H9 (cell line): Measurements from ENCODE around the gene CDH23. TPM values are rescaled to one million over a fixed set of nuclear protein-coding genes. Genes with fewer than 3 reads are reported as not detected.

Experiments used
- DNase-seq: peaks from one replicate; pipeline ENCODE4 v3.0.0-alpha.2; 2017
- H2AFZ ChIP-seq: one replicate; pipeline ENCODE4 v1.6.1; 2013; ENCODE audit warnings: mild to moderate bottlenecking, low read length, control low read depth, moderate library complexity
- H2AK5ac ChIP-seq: 2 replicates; pipeline ENCODE4 v1.6.1; 2013; ENCODE audit warnings: low read length, control low read depth, mixed read lengths; ENCODE audit not compliant: insufficient read length
- H2BK120ac ChIP-seq: one replicate; pipeline ENCODE4 v1.6.1; 2013; ENCODE audit warnings: low read depth, mild to moderate bottlenecking, low read length, control low read depth, inconsistent platforms; ENCODE audit not compliant: poor library complexity, severe bottlenecking
- H2BK12ac ChIP-seq: 2 replicates; pipeline ENCODE4 v1.6.1; 2013; ENCODE audit warnings: low read length, control low read depth, mixed read lengths, low read depth; ENCODE audit not compliant: insufficient read length
- H2BK15ac ChIP-seq: 2 replicates; pipeline ENCODE4 v1.6.1; 2013; ENCODE audit warnings: low read depth, low read length, control low read depth
- H2BK20ac ChIP-seq: one replicate; pipeline ENCODE4 v1.6.1; 2013; ENCODE audit warnings: low read depth, mild to moderate bottlenecking, low read length, control low read depth, inconsistent platforms; ENCODE audit not compliant: poor library complexity, severe bottlenecking
- H2BK5ac ChIP-seq: 2 replicates; pipeline ENCODE4 v1.6.1; 2013; ENCODE audit warnings: low read length, control low read depth, mixed read lengths; ENCODE audit not compliant: insufficient read length
- H3K14ac ChIP-seq: 2 replicates; pipeline ENCODE4 v1.6.1; 2013; ENCODE audit warnings: low read length, control low read depth; ENCODE audit not compliant: insufficient read depth
- H3K18ac ChIP-seq: 2 replicates; pipeline ENCODE4 v1.6.1; 2013; ENCODE audit warnings: low read depth, mild to moderate bottlenecking, mixed read lengths, low read length, control low read depth; ENCODE audit not compliant: insufficient read length
- H3K23ac ChIP-seq: 2 replicates; pipeline ENCODE4 v1.6.1; 2013; ENCODE audit warnings: low read length, control low read depth, mixed read lengths, low read depth; ENCODE audit not compliant: insufficient read length
- H3K23me2 ChIP-seq: 2 replicates; pipeline ENCODE4 v1.6.1; 2013; ENCODE audit warnings: low read depth, mild to moderate bottlenecking, mixed read lengths, low read length, control low read depth; ENCODE audit not compliant: insufficient read length, poor library complexity, severe bottlenecking
- H3K27ac ChIP-seq: 2 replicates; pipeline ENCODE4 v1.5.1; 2013; ENCODE audit warnings: low read length, control low read depth, mixed read lengths, low read depth; ENCODE audit not compliant: insufficient read length
- H3K27me3 ChIP-seq: 2 replicates; pipeline ENCODE4 v1.6.1; 2013; ENCODE audit warnings: low read length, control low read depth, inconsistent platforms; ENCODE audit not compliant: insufficient read depth
- H3K4ac ChIP-seq: 2 replicates; pipeline ENCODE4 v1.6.1; 2013; ENCODE audit warnings: low read depth, mild to moderate bottlenecking, control low read depth, inconsistent platforms, low read length, moderate library complexity
- H3K4me1 ChIP-seq: 2 replicates; pipeline ENCODE4 v1.6.1; 2013; ENCODE audit warnings: low read length, control low read depth, inconsistent platforms; ENCODE audit not compliant: insufficient read depth
- H3K4me2 ChIP-seq: 2 replicates; pipeline ENCODE4 v1.6.1; 2013; ENCODE audit warnings: low read length, control low read depth, mixed read lengths; ENCODE audit not compliant: insufficient read length, insufficient read depth
- H3K56ac ChIP-seq: 2 replicates; pipeline ENCODE4 v1.6.1; 2013; ENCODE audit warnings: low read depth, mild to moderate bottlenecking, mixed read lengths, low read length, control low read depth; ENCODE audit not compliant: insufficient read length
- H3K79me1 ChIP-seq: 2 replicates; pipeline ENCODE4 v1.6.1; 2013; ENCODE audit warnings: low read depth, mild to moderate bottlenecking, moderate library complexity, low read length, control low read depth, inconsistent platforms; ENCODE audit not compliant: insufficient read depth, poor library complexity, severe bottlenecking
- H3K79me2 ChIP-seq: 2 replicates; pipeline ENCODE4 v1.6.1; 2013; ENCODE audit warnings: low read length, control low read depth, inconsistent platforms; ENCODE audit not compliant: insufficient read depth
- H3K9ac ChIP-seq: 2 replicates; pipeline ENCODE4 v1.6.1; 2013; ENCODE audit warnings: low read length, control low read depth, mixed read lengths; ENCODE audit not compliant: insufficient read length; ENCODE audit errors: extremely low read depth
- H3K9me3 ChIP-seq: one replicate; pipeline ENCODE4 v1.6.1; 2013; ENCODE audit warnings: low read depth, low read length, inconsistent platforms; ENCODE audit not compliant: control insufficient read depth
- H3T11ph ChIP-seq: one replicate; pipeline ENCODE4 v1.6.1; 2013; ENCODE audit warnings: mild to moderate bottlenecking, low read length, control low read depth, inconsistent platforms
- H4K20me1 ChIP-seq: one replicate; pipeline ENCODE4 v1.6.1; 2013; ENCODE audit not compliant: control insufficient read depth, insufficient read length, insufficient read depth
- H4K5ac ChIP-seq: 2 replicates; pipeline ENCODE4 v1.6.1; 2013; ENCODE audit warnings: low read depth, mild to moderate bottlenecking, mixed read lengths, low read length, control low read depth; ENCODE audit not compliant: insufficient read length
- H4K8ac ChIP-seq: replicated peaks from 2 replicates; pipeline ENCODE4 v1.6.1; 2013; ENCODE audit warnings: low read length, control low read depth, mixed read lengths, low read depth; ENCODE audit not compliant: insufficient read length
- H4K91ac ChIP-seq: 2 replicates; pipeline ENCODE4 v1.6.1; 2013; ENCODE audit warnings: low read depth, mild to moderate bottlenecking, moderate library complexity, mixed read lengths, low read length, control low read depth; ENCODE audit not compliant: insufficient read length
- H3K27ac Mint-ChIP-seq, 3 experiments: 2 replicates in 2 of 3; 3 replicates in 1 of 3; pipeline ENCODE4 v1.8.0; 2020 to 2021; ENCODE audit warnings: mixed read lengths in 3 of 3, mild to moderate bottlenecking in 1 of 3, moderate library complexity in 1 of 3
- H3K27me3 Mint-ChIP-seq: 2 replicates; pipeline ENCODE4 v1.8.0; 2021; ENCODE audit warnings: low read depth, mild to moderate bottlenecking, moderate library complexity, mixed read lengths
- H3K36me3 Mint-ChIP-seq, 3 experiments: 2 replicates in 2 of 3; 3 replicates in 1 of 3; pipeline ENCODE4 v1.8.0; 2020 to 2021; ENCODE audit warnings: low read depth in 3 of 3, mixed read lengths in 3 of 3; ENCODE audit not compliant: insufficient read depth in 1 of 3
- H3K4me1 Mint-ChIP-seq, 2 experiments: 2 replicates each; pipeline ENCODE4 v1.8.0; 2020; ENCODE audit warnings: mixed read lengths in 2 of 2
- H3K4me3 Mint-ChIP-seq, 2 experiments: 2 replicates in 1 of 2; 3 replicates in 1 of 2; pipeline ENCODE4 v1.8.0; 2020 to 2021; ENCODE audit warnings: mild to moderate bottlenecking in 2 of 2, mixed read lengths in 2 of 2, moderate library complexity in 1 of 2
- H3K9me3 Mint-ChIP-seq, 2 experiments: 2 replicates in 1 of 2; 3 replicates in 1 of 2; pipeline ENCODE4 v1.8.0; 2020; ENCODE audit warnings: mild to moderate bottlenecking in 2 of 2, mixed read lengths in 2 of 2, moderate library complexity in 1 of 2
- CTCF ChIP-seq: fragments of 200-600 bp; sonication (generic); conservative IDR thresholded peaks from 3 replicates; pipeline ENCODE4 v1.8.0; 2021; ENCODE audit warnings: antibody characterized with exemption, mild to moderate bottlenecking
- WGBS: extraction: QIAGEN DNeasy Blood & Tissue Kit; methylation state at CpG from one replicate; pipeline ENCODE4 v1.1.7; 2013; ENCODE audit warnings: missing lambda C conversion rate, low lambda C conversion rate, mixed read lengths; ENCODE audit not compliant: insufficient read length; ENCODE audit errors: extremely low coverage; 5-methylcytosine and 5-hydroxymethylcytosine counted together
- total RNA-seq: library from RNA; stranded (reverse); gene quantifications from 2 replicates; pipeline ENCODE4 v1.2.1, GENCODE V29; 2021

The CDH23 gene
- total RNA-seq, 1 experiment from 2014 or later, result 2.1 TPM

GRCh38 chr10:71600849-71601248, 204.1 kb downstream of the CDH23 start:
- Histone ChIP-seq H3K56ac (no peak overlapping the region), H2AK5ac (no peak overlapping the region), H2BK120ac (no peak overlapping the region), H4K91ac (no peak overlapping the region), H3T11ph (no peak overlapping the region), H3K79me1 (no peaks in the 10 kb centered on the region), H2AFZ (no peak overlapping the region), H4K20me1 (no peaks in the 10 kb centered on the region), H3K23me2 (no peaks in the 10 kb centered on the region), H3K79me2 (no peaks in the 10 kb centered on the region), H3K9me3 (no peaks in the 10 kb centered on the region), H2BK12ac (no peak overlapping the region), H4K5ac (no peak overlapping the region), H3K27me3 (no peaks in the 10 kb centered on the region), H3K14ac (no peak overlapping the region), H3K9ac (no peak overlapping the region), H3K27ac (no peak overlapping the region), H3K4me1 (no peaks in the 10 kb centered on the region), H3K23ac (no peak overlapping the region), H2BK15ac (no peak overlapping the region), H2BK20ac (no peak overlapping the region), H3K4me2 (no peak overlapping the region), H2BK5ac (no peak overlapping the region), H3K18ac (no peak overlapping the region), H3K4ac (no peak overlapping the region), H4K8ac (no peak overlapping the region)
- peaks cover 13 to 23% of the 10 kb centered on the region in 2 experiments for H3K4me1 Mint-ChIP-seq
- WGBS, result no CpG with 5 or more reads among the region's 2 CpGs
- no peak overlapping the region for H3K27ac Mint-ChIP-seq
- H3K9me3 Mint-ChIP-seq, result no peaks in the 10 kb centered on the region; a peak in 1 of 5 replicates
- no peak overlapping the region for H3K4me3 Mint-ChIP-seq
- no peak for TF ChIP-seq CTCF
- no peaks in the 10 kb centered on the region for H3K36me3 Mint-ChIP-seq
- H3K27me3 Mint-ChIP-seq, result no peaks in the 10 kb centered on the region; the same call in 1 of the 2 replicates
- DNase-seq, result no peak
